Measurements from ENCODE around the gene DNAH5.

DNAH5 gene

DNA sequence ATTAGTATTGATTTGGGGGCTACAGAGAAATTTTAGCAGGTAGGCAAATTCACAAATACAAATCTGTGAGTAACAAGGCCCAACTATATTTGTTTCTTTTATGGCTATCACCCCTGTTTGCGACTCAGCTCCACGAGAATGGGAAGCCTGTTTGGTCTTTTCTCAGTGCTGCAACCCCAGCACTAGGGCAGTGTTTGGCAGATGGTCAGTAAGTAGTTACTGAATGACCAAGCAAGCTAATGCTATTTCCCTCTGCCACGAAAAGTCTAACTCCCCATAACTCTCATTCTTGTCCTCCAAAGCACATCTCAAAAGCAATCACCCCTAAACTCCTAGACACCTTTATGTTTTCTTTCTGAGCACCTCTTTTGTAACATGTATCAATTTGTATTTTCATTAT is 245.6 kb downstream of the DNAH5 start:
- no peak for TF ChIP-seq POLR2AphosphoS5 (IDR thresholded peaks at IDR 0.05; ENCODE audit: low read depth, low read length)
- no peak for TF ChIP-seq TAF1 (IDR thresholded peaks at IDR 0.05; ENCODE audit: borderline replicate concordance, low read depth, low read length)
- TF ChIP-seq POLR2A (IDR thresholded peaks at IDR 0.05; ENCODE audit: low read depth, low read length), result no peak

DNA sequence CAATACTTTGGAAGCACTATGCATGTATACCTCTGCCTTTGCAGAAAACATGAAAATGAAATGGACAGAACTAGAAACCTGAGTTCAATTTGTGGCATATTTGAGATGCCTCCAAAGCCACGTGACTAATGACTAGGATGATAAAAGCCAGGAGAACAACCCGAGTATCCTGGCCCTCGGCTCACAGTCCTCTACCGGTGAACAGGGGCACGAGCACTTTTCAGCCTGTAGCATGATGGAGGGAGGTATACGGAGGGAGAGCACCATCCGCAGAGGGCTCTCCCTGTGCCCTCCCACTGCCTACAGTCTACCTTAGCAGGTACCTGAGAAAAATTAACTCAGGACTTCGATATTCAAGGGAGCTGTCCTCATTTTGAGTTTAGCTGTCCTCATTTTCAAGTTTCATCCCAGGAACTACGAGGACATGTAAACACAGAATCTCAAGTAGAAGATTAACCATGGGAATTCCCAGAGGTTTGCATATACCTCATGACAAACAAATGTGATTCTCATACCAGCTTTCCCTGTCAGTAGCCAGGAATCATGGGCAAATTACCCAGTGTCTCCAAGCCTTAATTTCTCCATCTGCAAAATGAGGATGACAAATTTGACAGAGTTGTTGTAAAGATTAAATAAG is 249.3 kb downstream of the DNAH5 start:
- FAIRE-seq, result no peak
- no peak for TF ChIP-seq POLR2AphosphoS5 (IDR thresholded peaks at IDR 0.05; ENCODE audit: low read depth, low read length)
- TF ChIP-seq POLR2A (IDR thresholded peaks at IDR 0.05; ENCODE audit: low read depth, low read length), result no peak
- TF ChIP-seq TAF1 (IDR thresholded peaks at IDR 0.05; ENCODE audit: borderline replicate concordance, low read depth, low read length), result no peak
- DNase-seq (ENCODE audit: insufficient read length), result no peak

More for the DNA sequence above, 245.6 kb downstream of the DNAH5 start:
- no peak for FAIRE-seq
- DNase-seq (ENCODE audit: insufficient read length), result no peak

DNA sequence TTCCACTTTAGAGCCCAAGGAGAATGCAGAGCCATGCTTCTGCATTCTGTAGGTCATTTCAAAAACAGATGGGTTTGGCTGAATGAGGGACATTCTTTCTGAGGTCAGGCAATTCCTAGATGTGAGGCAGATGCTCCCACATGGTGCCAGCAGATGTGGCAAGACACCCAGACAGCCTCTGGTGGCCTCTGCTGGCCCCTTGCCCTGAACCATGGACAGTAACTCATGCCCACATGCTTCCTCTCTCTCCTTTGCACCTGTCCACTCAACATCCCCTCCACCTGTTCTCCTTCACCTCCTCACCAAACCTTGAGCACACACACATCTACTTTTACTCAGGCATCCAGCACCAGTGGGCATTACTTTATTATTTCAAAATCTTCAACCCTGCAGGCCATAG is 252.3 kb downstream of the DNAH5 start:
- no peak for DNase-seq (ENCODE audit: insufficient read length)
- FAIRE-seq, result no peak
- TF ChIP-seq POLR2AphosphoS5 (IDR thresholded peaks at IDR 0.05; ENCODE audit: low read depth, low read length) (no peak), POLR2A (IDR thresholded peaks at IDR 0.05; ENCODE audit: low read depth, low read length) (no peak), TAF1 (IDR thresholded peaks at IDR 0.05; ENCODE audit: borderline replicate concordance, low read depth, low read length) (no peak)

DNA sequence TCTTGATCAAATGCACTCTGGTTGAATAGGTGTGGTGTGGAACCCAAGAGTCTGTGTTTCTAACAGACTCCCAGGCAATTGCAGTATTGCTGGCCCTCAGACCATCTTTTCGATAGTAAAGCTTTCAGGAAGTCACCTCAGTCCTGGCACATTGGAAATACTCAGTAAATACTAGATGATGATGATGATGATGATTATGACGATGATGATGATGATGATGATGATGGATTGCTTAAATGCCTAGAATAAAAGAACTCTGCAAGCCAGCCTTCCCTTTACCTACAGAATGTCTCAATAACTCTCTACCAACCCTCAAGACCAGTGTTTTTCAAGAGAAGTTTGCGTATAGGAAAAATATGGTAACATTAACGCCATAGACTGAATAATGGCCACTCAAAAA is 268.0 kb downstream of the DNAH5 start:
- no peak for FAIRE-seq

DNA sequence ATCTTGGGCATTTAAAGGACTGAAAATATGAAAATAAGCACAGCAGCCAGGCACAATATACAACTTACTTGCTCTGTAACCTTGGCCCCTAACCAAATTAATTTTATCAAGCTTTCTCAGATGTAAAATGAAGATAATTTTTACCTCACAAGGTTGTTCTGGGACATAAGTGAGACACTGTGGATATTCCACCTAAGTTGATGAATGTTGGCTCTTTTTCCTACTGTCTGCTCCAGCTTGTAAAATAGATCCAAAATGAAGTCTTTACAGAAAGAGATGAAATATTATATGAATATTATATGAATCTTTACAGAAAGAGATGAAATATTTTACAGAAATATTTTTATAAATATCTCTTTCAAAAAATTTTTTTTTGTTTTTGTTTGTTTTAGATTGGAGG is 270.1 kb downstream of the DNAH5 start:
- FAIRE-seq, result no peak
- no peak for TF ChIP-seq POLR2AphosphoS5 (IDR thresholded peaks at IDR 0.05; ENCODE audit: low read depth, low read length)
- TF ChIP-seq POLR2A (IDR thresholded peaks at IDR 0.05; ENCODE audit: low read depth, low read length), result no peak
- TF ChIP-seq TAF1 (IDR thresholded peaks at IDR 0.05; ENCODE audit: borderline replicate concordance, low read depth, low read length), result no peak

More for the DNA sequence above, 268.0 kb downstream of the DNAH5 start:
- TF ChIP-seq POLR2A (IDR thresholded peaks at IDR 0.05; ENCODE audit: low read depth, low read length) (no peak), TAF1 (IDR thresholded peaks at IDR 0.05; ENCODE audit: borderline replicate concordance, low read depth, low read length) (no peak)
- no peak for DNase-seq (ENCODE audit: insufficient read length)

DNA sequence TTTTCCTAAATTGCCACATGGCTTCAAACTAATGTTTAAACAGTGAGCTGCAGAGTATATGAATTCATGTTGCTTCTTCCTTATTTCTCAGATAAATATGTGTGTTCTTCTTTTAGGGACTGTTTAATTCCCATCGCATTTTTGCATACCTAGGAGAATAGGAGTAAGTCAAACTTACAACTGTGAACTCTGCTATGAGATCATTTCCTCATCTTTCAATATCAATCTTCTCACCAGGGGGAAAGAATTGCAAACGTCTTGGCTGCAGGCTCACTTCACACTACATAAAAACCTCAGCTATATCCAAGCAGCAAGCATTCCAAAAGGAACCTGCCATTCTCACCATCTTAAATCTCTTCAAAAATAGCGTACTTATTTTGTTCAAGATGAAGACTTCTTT is 271.0 kb downstream of the DNAH5 start:
- FAIRE-seq, result no peak
- no peak for DNase-seq (ENCODE audit: insufficient read length)
- TF ChIP-seq POLR2AphosphoS5 (IDR thresholded peaks at IDR 0.05; ENCODE audit: low read depth, low read length) (no peak), POLR2A (IDR thresholded peaks at IDR 0.05; ENCODE audit: low read depth, low read length) (no peak), TAF1 (IDR thresholded peaks at IDR 0.05; ENCODE audit: borderline replicate concordance, low read depth, low read length) (no peak)

More for the DNA sequence above, 270.1 kb downstream of the DNAH5 start:
- DNase-seq (ENCODE audit: insufficient read length), result no peak

DNA sequence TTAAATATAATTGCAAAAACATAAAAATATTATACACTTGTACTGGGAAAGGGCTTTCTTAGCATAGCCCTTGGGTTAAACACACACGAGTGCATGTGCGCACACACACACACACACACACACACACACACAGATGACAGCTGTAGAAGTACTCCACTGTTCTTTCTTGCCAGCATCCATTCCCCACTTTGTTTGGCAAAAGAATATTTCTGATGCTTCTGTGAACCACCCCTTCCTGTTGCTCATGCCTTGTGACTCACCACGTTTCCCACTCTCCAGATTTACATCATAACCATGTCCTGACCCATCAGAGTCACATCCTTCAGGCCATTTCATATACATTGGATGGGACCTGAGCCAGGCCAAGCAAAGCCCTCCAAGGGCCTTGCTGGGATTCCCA is 280.1 kb downstream of the DNAH5 start:
- DNase-seq (ENCODE audit: insufficient read length), result no peak
- no peak for FAIRE-seq
- TF ChIP-seq TAF1 (IDR thresholded peaks at IDR 0.05; ENCODE audit: borderline replicate concordance, low read depth, low read length) (no peak), POLR2AphosphoS5 (IDR thresholded peaks at IDR 0.05; ENCODE audit: low read depth, low read length) (no peak), POLR2A (IDR thresholded peaks at IDR 0.05; ENCODE audit: low read depth, low read length) (no peak)

DNA sequence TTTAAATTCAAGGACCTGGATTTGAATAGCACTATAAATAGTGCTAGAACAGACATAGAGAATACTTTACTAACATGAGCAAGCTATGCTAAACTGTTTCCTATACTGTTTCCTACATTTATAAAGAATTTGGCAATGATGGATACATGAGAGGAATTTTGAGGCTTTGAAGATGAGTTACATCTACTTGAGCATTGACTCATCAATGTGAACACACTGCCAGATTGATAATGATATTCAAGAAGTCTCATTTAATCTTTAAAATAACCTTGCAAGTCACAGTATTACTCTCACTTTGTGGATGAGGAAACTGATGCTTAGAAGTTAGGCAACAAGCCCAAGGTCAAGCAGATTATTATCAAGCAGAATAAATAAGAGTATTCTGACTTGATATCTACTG is 281.9 kb downstream of the DNAH5 start:
- FAIRE-seq, result no peak
- DNase-seq (ENCODE audit: insufficient read length), result no peak
- TF ChIP-seq TAF1 (IDR thresholded peaks at IDR 0.05; ENCODE audit: borderline replicate concordance, low read depth, low read length), result no peak
- TF ChIP-seq POLR2A (IDR thresholded peaks at IDR 0.05; ENCODE audit: low read depth, low read length), result no peak
- TF ChIP-seq POLR2AphosphoS5 (IDR thresholded peaks at IDR 0.05; ENCODE audit: low read depth, low read length), result no peak

DNA sequence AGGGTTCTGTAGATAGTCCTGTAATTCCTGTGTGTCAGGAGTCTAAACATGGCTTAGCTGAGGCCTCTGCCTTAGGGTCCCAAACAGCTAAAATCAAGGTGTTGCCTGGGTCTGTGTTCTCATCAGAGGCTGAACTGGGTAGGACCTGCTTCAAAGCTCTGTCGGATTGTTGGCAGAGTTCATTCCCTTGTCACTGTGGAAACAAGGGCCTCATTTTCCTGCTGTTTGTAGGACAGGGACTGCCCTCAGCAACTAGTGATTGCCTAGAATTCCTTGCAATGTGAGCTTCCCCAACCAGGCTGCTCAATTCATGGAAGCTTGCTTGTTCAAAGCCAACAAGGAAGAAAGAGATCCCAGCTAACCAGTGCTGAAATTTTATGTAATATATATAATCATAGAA is 283.2 kb downstream of the DNAH5 start:
- no peak for FAIRE-seq
- no peak for DNase-seq (ENCODE audit: insufficient read length)
- TF ChIP-seq TAF1 (IDR thresholded peaks at IDR 0.05; ENCODE audit: borderline replicate concordance, low read depth, low read length) (no peak), POLR2A (IDR thresholded peaks at IDR 0.05; ENCODE audit: low read depth, low read length) (no peak), POLR2AphosphoS5 (IDR thresholded peaks at IDR 0.05; ENCODE audit: low read depth, low read length) (no peak)

DNA sequence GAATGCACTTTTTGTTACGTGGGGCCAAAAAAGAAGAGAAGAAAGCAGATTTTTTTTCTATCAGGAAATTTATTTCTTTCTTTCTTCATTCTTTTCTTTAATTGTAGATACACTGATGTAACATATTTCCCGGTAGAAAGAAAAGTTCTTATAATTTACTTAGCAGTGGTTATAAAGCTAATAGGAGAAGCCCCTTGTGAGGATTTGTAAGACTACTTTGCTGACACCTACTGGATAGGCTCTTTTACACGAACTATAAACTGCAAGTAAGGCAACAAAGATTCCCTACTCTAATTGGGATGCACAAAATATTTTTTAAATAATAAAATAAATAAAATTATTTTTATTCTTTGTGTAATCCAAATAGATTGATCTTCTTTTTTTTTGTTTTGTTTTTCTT is 284.4 kb downstream of the DNAH5 start:
- DNase-seq (ENCODE audit: insufficient read length) (no peak), FAIRE-seq (no peak)
- no peak for TF ChIP-seq POLR2A (IDR thresholded peaks at IDR 0.05; ENCODE audit: low read depth, low read length)
- TF ChIP-seq TAF1 (IDR thresholded peaks at IDR 0.05; ENCODE audit: borderline replicate concordance, low read depth, low read length), result no peak
- no peak for TF ChIP-seq POLR2AphosphoS5 (IDR thresholded peaks at IDR 0.05; ENCODE audit: low read depth, low read length)

DNA sequence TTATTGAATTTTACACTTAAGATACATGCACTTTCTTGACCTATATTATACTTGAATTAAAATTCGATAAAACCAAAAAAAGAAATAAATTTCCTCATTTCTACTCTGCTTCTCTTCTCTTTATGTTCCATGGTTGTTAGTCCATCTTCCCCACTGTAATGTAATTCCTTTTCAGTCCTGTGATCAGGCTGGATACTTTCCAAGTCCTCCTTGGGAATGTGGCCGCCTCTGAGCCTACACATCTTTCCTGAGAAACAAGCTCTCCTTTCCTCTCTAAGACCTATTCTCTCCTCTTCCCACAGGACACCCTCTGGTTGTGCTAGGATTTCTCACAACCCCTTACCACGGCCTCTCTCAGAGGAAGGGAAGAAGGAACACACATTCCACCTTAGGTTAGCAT is 285.1 kb downstream of the DNAH5 start:
- no peak for TF ChIP-seq POLR2AphosphoS5 (IDR thresholded peaks at IDR 0.05; ENCODE audit: low read depth, low read length)
- TF ChIP-seq POLR2A (IDR thresholded peaks at IDR 0.05; ENCODE audit: low read depth, low read length), result no peak
- TF ChIP-seq TAF1 (IDR thresholded peaks at IDR 0.05; ENCODE audit: borderline replicate concordance, low read depth, low read length), result no peak
- DNase-seq (ENCODE audit: insufficient read length), result no peak
- FAIRE-seq, result no peak

DNA sequence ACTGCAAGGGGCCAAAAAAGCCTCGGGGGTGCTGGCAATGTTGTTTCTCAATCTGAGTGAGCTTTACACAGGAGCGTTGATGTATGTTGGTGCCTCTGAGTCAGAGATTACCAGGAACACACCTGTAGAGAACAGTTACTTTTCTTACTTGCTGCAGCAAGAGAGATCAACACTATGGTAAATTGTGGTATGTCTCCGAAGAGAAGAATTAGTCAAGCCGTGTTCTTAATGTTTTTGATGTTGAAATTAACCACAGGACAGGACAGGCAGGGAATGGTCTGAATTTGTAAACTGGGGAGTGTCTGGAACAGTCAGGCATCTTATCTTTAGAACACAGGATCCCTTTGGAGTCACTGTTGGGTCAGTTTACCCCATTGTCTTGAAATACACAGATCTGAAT is 285.7 kb downstream of the DNAH5 start:
- TF ChIP-seq TAF1 (IDR thresholded peaks at IDR 0.05; ENCODE audit: borderline replicate concordance, low read depth, low read length), result no peak
- no peak for TF ChIP-seq POLR2A (IDR thresholded peaks at IDR 0.05; ENCODE audit: low read depth, low read length)
- no peak for TF ChIP-seq POLR2AphosphoS5 (IDR thresholded peaks at IDR 0.05; ENCODE audit: low read depth, low read length)
- FAIRE-seq (no peak), DNase-seq (ENCODE audit: insufficient read length) (no peak)
